ENCODE results near the gene AACS. TPM values are rescaled to one million over a fixed set of nuclear protein-coding genes. Genes with fewer than 3 reads are reported as not detected.

The AACS gene
- total and polyA plus RNA-seq, 2 of the 4 experiments (the other 2 are of a cell fraction) = 22.0 to 24.9 TPM

GRCh38 chr12:125129179-125129571 lies 63.9 kb downstream of the AACS start:
- Histone ChIP-seq H2AK5ac (ENCODE audit: low read depth, low read length) (no peak overlapping the region), H3K18ac (ENCODE audit: low read depth, low read length) (no peak overlapping the region), H4K20me1 (ENCODE audit: insufficient read depth, low read length) (no peaks in the 10 kb centered on the region), H3K23ac (ENCODE audit: low read depth, low read length) (no peak overlapping the region), H3K4ac (ENCODE audit: low read depth, low read length) (no peak overlapping the region), H4K8ac (ENCODE audit: low read depth in 2 of 2, low read length in 2 of 2) (no peak overlapping the region), H3K36me3 (ENCODE audit: control insufficient read depth, insufficient read depth, low read length) (peaks cover 20% of the 10 kb centered on the region), H2BK120ac (ENCODE audit: low read depth, low read length) (no peak overlapping the region), H3K27me3 (ENCODE audit: control insufficient read depth, insufficient read depth, low read length) (no peaks in the 10 kb centered on the region), H3K4me1 (ENCODE audit: control insufficient read depth, insufficient read depth, low read length) (no peaks in the 10 kb centered on the region), H3K14ac (replicated peaks; ENCODE audit: low read depth, low read length) (no peak overlapping the region), H2BK15ac (ENCODE audit: low read depth, low read length) (no peak overlapping the region), H3K9ac (ENCODE audit: low read depth, low read length) (no peak overlapping the region), H2AK9ac (replicated peaks; ENCODE audit: low read depth, low read length, poor library complexity) (no peak overlapping the region), H2AFZ (replicated peaks; ENCODE audit: low read length, poor library complexity) (no peak overlapping the region), H3K9me3 (ENCODE audit: control insufficient read depth, insufficient read depth, low read length) (no peaks in the 10 kb centered on the region), H3K4me3 (ENCODE audit: insufficient read depth, low read depth, low read length) (no peak overlapping the region), H4K91ac (ENCODE audit: insufficient read depth, low read depth, low read length) (no peak overlapping the region), H3K79me1 (ENCODE audit: low read depth in 1 of 2, low read length in 2 of 2) (no peaks in the 10 kb centered on the region), H2BK5ac (ENCODE audit: low read depth, low read length, poor library complexity, severe bottlenecking) (no peak overlapping the region), H3K4me2 (ENCODE audit: low read depth, low read length) (no peak overlapping the region), H2BK20ac (ENCODE audit: low read depth, low read length) (no peak overlapping the region), H3K9me1 (ENCODE audit: insufficient read depth, low read length) (no peaks in the 10 kb centered on the region), H4K5ac (ENCODE audit: low read depth, low read length) (no peak overlapping the region), H3K56ac (ENCODE audit: extremely low read depth, insufficient read depth, low read length) (no peak overlapping the region), H3K27ac (ENCODE audit: insufficient read depth, low read length) (no peak overlapping the region)
- BruUV-seq (replicated peaks) = no TSS peak
- ATAC-seq (ENCODE audit: low read depth) (no peak), DNase-seq (no peak)
- POLR2A ChIA-PET (ENCODE audit: unreplicated experiment) = no interaction called here
- in situ Hi-C loops (cut with MboI; ENCODE audit: low sequenced_read_pairs) = no loop called here
- intact Hi-C loops (cut with micrococcal nuclease) = no loop called here
- dilution Hi-C loops (cut with HindIII; ENCODE audit: low sequenced_read_pairs, unreplicated experiment) = no loop called here
- TF ChIP-seq MAZ (IDR thresholded peaks at IDR 0.05; ENCODE audit: borderline replicate concordance, low read depth, low read length) = no peak
- no peak for TF ChIP-seq NFE2L2 (IDR thresholded peaks at IDR 0.05; ENCODE audit: low read depth, low read length)
- TF ChIP-seq SMC3 (IDR thresholded peaks at IDR 0.05; ENCODE audit: low read depth, low read length) = no peak
- no peak for TF ChIP-seq CTCF (conservative IDR thresholded peaks at IDR 0.05; ENCODE audit: low read depth, low read length)
- TF ChIP-seq ELK1 (IDR thresholded peaks at IDR 0.05; ENCODE audit: borderline replicate concordance, low read depth, low read length) = no peak
- no peak for TF ChIP-seq MAFK (IDR thresholded peaks at IDR 0.05; ENCODE audit: low read depth, low read length)
- no peak for TF ChIP-seq RAD21 (IDR thresholded peaks at IDR 0.05; ENCODE audit: low read length)
- no peak for TF ChIP-seq CEBPB (IDR thresholded peaks at IDR 0.05; ENCODE audit: low read depth, low read length)
- TF ChIP-seq BHLHE40 (IDR thresholded peaks at IDR 0.05; ENCODE audit: low read depth, low read length) = no peak
- no peak for TF ChIP-seq FOS (IDR thresholded peaks at IDR 0.05; ENCODE audit: low read depth, low read length)
- no peak for TF ChIP-seq POLR2A (IDR thresholded peaks at IDR 0.05; ENCODE audit: low read depth, low read length)
- no peak for TF ChIP-seq RCOR1 (IDR thresholded peaks at IDR 0.05; ENCODE audit: insufficient replicate concordance, low read length)
- TF ChIP-seq RFX5 (IDR thresholded peaks at IDR 0.05; ENCODE audit: low read depth, low read length) = no peak
- 100% methylated on average over 2 of the region's 10 CpGs; no CpG with 5 or more reads in 1 of the 2 experiments for WGBS, 2 experiments (ENCODE audit: extremely low coverage in 2 of 2, insufficient read length in 1 of 2)
- CTCF ChIA-PET = no interaction called here
